ENCODE data around the gene UBAC1.
"Not testable (repeated sequence)": the region's sequence is repeated elsewhere in the genome, so short reads cannot be mapped to it uniquely, and the experiment has no call there.

Gene UBAC1

GRCh38 chr9:135901031-135901758 is 60.0 kb downstream of the UBAC1 start:
- no peak overlapping the region for H3K4me3 ChIP-seq (ENCODE audit: low read depth, low read length)
- TF ChIP-seq CTCF (IDR thresholded peaks at IDR 0.05; ENCODE audit: borderline replicate concordance, insufficient read depth, low read depth, low read length), result no peak

- TF ChIP-seq CTCF (IDR thresholded peaks at IDR 0.05; ENCODE audit: borderline replicate concordance, insufficient read depth, low read depth, low read length), result no peak
- no peak overlapping the region for H3K4me3 ChIP-seq (ENCODE audit: low read depth, low read length)
Measured at GRCh38 chr9:135898634-135899407, 62.4 kb downstream of the UBAC1 start.

GRCh38 chr9:135896626-135897025 is 64.5 kb downstream of the UBAC1 start:
- H3K4me3 ChIP-seq (ENCODE audit: low read depth, low read length), result no peak overlapping the region
- no peak for TF ChIP-seq CTCF (IDR thresholded peaks at IDR 0.05; ENCODE audit: borderline replicate concordance, insufficient read depth, low read depth, low read length)

- no peak for TF ChIP-seq CTCF (IDR thresholded peaks at IDR 0.05; ENCODE audit: borderline replicate concordance, insufficient read depth, low read depth, low read length)
- H3K4me3 ChIP-seq (ENCODE audit: low read depth, low read length), result no peak overlapping the region
Measured at GRCh38 chr9:135896205-135896604, 65.0 kb downstream of the UBAC1 start.

GRCh38 chr9:135895202-135895848 is 65.8 kb downstream of the UBAC1 start:
- TF ChIP-seq CTCF (IDR thresholded peaks at IDR 0.05; ENCODE audit: borderline replicate concordance, insufficient read depth, low read depth, low read length), result no peak

GRCh38 chr9:135893104-135893503 is 68.1 kb downstream of the UBAC1 start:
- H3K4me3 ChIP-seq (ENCODE audit: low read depth, low read length), result no peak overlapping the region
- TF ChIP-seq CTCF (IDR thresholded peaks at IDR 0.05; ENCODE audit: borderline replicate concordance, insufficient read depth, low read depth, low read length), result no peak

More at GRCh38 chr9:135895202-135895848, 65.8 kb downstream of the UBAC1 start:
- H3K4me3 ChIP-seq (ENCODE audit: low read depth, low read length), result no peak overlapping the region

- not testable (repeated sequence) for H3K4me3 ChIP-seq (ENCODE audit: low read depth, low read length)
Measured at GRCh38 chr9:135892327-135892726, 68.8 kb downstream of the UBAC1 start.

Measured in GM12875 (cell line).